ENCODE data around the gene CCNH. TPM values are rescaled to one million over a fixed set of nuclear protein-coding genes. Genes with fewer than 3 reads are reported as not detected.
A peak's percentile ranks its signal among the peaks of the same experiment; 100 is the strongest.

CCNH gene
- total RNA-seq, 1 experiment from 2014 or later = 163 TPM

DNA sequence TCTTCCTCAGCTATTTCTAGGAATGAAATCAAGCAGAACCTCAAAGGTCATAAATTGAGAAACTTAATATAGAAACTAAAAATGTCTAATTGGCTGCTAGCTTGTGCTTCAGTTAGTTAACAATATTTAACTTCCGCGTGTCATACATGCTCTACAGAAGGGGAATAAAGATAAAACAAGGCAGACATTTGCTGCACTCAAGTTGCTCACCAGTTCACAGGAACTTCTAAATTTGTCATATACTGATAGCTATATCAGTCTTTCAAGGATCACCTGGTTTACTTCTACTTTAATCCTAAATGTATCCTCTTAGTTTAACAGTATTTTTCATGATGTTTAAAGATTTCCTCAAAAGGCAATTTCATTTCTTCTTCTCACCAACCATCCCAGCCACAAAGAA, 8.4 kb downstream of the CCNH start:
- no peak for DNase-seq (ENCODE audit: extremely low read depth, low read depth)

GRCh38 chr5:87403899-87404298, 8.8 kb downstream of the CCNH start:
- no peak for DNase-seq (ENCODE audit: extremely low read depth, low read depth)

DNA sequence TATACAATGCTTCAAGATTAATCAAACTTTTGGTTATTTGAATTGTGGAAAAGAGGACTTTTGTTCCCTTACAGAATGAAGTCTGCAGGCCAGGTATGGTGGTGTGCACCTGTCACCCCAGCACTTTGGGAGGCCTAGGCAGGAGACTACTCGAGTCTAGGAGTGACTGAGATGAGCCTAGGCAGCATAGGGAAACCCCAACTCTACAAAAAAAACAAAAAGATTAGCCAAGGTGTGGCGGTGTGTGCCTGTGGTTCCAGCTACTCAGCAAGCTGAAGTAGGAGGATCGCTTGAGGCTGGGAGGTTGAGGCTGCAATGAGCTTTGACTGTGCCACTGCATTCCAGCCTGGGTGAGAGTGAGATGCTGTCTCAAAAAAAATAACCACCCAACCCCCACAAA, 9.3 kb downstream of the CCNH start:
- DNase-seq (ENCODE audit: extremely low read depth, low read depth) = no peak

DNA sequence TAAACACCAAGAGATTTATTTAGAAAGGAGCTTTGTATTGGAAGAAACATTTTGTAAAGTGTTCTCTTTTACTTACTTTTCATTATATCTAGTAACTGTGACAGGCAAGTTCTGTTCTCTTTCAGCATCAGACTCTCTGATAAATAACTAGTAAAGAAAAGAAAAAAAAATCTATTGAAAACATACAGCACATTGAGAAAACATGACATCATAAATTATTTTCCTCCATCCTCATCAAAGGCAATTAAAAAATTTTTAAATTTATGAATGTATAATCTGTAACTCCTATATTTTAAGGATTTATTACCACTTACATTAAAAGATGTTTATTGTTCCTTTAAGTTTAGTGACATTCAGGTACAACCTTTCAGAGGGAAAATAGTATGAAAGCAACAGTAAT, 11.1 kb downstream of the CCNH start:
- DNase-seq (ENCODE audit: extremely low read depth, low read depth) = no peak

GRCh38 chr5:87400305-87400899, 12.3 kb downstream of the CCNH start:
- DNase-seq (ENCODE audit: extremely low read depth, low read depth) = peak; percentile 36

DNA sequence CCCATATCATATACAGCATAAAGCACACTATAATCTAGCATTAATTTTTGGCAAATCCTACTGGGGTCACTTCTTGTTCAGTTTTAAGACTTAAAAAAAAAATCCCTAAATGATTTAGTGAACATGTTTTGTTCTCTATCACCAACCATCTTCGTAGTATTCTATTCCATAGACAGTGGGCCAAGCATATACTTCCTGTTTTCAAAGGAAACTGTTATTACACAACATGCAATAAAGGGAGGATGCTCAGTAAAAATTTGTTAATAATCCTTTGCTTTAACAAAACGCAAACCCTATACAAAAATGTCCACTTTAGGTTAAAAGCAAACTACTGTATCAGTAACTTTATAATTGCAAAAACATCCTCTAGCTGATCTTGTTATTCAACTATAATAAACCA, 13.0 kb downstream of the CCNH start:
- DNase-seq (ENCODE audit: extremely low read depth, low read depth) = no peak

GRCh38 chr5:87398981-87399614, 13.6 kb downstream of the CCNH start:
- no peak for DNase-seq (ENCODE audit: extremely low read depth, low read depth)

GRCh38 chr5:87394411-87395165, 18.1 kb downstream of the CCNH start:
- DNase-seq (ENCODE audit: extremely low read depth, low read depth) = no peak

GRCh38 chr5:87393331-87393730, 19.4 kb downstream of the CCNH start:
- peak; percentile 11 for DNase-seq (ENCODE audit: extremely low read depth, low read depth)

DNA sequence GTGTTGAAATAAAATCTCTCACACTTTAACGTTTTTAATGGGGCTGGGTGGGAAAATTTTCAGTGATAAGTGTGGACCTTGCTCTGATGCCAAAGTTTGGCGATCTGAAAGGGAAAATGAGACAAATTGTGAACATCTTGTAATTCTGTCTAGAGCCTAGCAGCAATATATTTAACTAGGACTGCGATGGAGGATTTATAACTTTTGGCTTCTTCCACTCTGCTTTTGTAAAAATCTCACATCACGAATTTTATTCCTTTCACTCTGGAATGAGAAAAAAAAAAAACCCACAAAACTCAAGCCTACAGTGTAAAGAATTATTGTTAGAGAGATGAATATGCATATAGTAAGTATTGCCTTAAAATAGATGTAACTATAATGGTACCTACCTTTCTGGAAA, 19.9 kb downstream of the CCNH start:
- no peak for DNase-seq (ENCODE audit: extremely low read depth, low read depth)

DNA sequence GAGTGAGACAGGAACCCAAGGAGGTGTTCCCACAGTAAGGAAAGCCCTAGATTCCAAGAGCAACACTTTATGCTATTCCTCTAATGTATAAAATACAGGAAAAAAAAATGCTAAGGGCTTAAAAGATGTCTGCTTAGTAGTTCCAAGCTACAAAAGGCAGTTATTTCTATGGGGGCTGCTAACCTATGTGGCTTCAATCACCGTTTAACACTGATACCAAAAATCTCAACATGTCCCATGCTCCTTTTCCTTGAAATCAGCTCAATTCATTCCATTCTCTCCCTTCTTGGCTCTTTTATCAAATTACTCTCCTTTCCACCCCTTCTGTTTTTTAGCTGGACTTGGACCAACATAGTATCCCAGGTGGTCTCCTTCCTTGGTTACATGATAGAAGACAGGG, 20.6 kb downstream of the CCNH start:
- DNase-seq (ENCODE audit: extremely low read depth, low read depth) = no peak

DNA sequence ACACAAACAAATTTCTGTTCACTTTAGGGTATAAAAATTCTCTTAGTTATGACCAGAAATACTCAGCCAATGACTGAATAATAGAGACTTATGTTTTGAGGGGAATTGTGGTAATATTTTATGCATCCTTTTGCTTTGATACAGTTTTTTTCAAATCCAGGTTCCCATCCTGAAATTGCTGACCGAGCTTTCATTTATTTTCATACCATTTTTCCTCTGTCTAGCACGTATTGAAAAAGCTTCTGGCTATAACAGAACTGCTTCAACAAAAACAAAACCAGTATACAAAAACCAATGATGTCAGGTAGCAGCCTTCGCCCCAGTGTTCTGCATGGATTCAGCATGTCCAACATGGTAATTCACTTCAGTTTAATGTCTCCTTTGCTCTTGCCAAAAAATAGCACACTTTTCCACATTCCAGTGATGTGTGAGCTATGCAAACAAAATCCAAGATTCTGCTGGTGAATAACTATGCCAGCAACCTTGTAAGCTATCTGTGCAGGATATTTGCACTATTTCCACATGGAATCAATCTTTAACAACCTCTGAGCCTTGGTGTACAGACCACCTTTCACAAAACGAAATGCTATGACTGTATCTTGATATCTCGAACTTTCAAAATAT, 22.0 kb downstream of the CCNH start:
- no peak for DNase-seq (ENCODE audit: extremely low read depth, low read depth)

GRCh38 chr5:87390075-87390474, 22.7 kb downstream of the CCNH start:
- no peak for DNase-seq (ENCODE audit: extremely low read depth, low read depth)

DNA sequence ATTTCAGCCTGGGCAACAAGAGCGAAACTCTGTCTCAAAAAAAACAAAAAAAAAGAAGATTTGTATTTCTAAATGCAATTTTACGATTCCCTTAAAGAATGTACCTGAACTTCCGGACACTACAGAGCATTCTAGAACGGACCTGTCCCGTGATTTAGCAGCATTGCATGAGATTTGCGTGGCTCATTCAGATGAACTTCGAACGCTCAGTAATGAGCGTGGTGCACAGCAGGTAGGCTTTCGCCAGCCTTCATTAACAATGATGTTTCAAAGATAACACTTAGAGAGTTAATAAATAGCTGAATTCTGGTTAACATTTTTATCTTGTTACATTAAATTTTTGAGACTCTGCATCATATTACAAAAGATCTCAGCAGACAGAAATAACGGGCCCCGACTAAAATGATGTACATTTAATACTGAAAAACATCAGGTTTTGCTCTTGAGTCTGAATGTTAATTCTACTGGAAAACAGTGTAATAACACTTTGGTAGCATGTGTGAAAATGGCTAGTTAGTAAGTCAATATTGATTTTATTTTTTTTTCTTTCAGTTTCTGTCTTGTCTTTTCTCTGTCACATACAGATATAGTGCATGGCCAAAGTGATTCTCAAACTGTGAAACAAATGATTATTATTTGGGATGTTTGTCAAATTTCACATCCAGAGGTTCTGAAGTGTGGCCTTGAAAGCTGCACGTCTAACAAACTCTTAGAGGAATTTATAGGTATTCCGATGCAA, 23.3 kb downstream of the CCNH start:
- no peak for DNase-seq (ENCODE audit: extremely low read depth, low read depth)

DNA sequence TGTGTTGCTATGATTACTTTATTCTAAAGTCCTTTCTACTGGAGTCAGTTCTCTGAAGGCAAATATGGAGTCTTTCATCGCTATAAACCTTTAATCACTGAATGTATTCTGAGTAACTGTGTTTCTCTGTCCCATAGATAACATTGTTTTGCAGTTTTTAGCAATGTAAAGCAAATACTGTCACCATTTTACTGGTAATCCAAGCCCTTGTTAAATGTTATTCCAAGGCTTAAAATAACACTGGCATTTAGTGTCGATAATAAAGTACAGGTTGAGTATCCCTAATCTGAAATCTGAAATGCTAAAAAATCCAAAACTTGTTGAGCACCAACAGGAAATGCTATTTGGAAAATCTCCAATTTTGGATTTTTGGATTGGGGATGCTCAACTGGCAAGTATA, 24.6 kb downstream of the CCNH start:
- no peak for DNase-seq (ENCODE audit: extremely low read depth, low read depth)

DNA sequence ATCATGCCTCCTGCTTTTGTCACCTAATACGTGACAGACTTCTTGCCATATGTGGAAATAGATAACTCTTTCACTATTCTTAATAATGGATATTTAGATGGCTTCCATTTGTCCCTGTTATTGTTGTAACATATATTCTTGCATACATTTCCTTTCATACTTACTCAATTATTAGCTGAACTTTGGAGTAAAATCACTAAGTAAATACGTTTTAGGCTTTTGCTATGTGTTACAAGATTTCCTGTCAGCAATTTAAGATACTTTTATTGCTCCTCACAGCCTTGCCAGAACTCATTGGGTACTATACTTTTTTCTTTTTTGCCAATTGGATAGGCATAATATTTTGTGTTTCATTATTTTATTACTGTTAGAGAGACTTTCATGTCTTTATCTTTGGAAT, 26.9 kb downstream of the CCNH start:
- DNase-seq (ENCODE audit: extremely low read depth, low read depth) = no peak

DNA sequence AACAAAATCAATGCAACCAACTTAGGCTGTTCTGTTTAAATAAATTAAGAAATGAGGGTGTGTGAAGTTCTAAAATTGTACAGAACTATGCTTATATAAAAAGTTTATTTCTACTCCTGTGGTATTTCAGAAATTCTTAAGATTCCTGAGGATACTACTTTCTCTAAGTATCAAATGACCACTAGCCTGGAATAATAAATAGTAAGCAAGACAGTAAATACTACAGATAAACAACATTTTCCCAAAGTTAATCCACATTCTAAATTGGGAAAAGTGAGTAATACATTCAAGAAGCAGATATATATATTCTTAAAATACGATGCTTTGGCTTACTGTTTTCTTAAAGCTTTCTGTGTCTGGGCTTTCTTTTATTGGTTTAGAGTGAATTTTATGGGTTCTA, 29.5 kb downstream of the CCNH start:
- DNase-seq (ENCODE audit: extremely low read depth, low read depth) = no peak

DNA sequence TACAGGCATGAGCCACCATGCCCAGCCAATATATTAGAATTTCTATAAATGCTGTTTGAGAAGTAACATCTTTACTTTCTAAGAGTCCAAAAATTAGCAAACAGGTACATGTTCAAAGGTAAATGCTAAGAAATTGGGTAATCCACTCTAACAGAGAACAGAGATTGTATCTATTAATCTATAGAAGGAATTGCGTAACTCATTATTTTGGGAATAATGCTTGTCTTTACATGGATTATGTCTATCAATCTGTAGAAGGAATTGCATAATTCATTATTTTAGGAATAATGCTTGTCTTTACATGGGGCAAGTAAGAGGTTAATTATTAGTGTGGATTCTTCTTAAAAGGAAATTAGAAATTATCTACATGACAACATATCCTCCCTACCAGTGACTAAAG, 30.5 kb downstream of the CCNH start:
- no peak for DNase-seq (ENCODE audit: extremely low read depth, low read depth)

DNA sequence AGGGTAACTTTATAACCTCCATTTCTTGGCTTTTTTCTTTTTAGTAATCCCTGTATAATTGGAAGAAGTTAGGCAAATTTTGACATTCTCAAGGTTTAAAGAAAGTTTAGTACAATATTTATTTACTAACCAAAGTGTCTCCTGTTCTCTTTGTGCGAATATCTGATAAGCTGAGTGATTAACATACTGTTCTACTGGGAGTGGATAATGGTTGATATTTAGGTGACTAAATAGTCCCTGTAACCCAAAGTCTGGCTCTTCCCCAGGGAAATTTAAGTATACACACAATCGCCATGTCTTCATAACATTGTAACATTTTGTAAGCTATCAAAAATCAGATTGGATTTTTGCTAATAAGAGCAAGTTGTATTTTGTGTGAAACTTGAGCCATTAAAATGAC, 40.0 kb downstream of the CCNH start:
- no peak for DNase-seq (ENCODE audit: extremely low read depth, low read depth)

GRCh38 chr5:87369431-87369830, 43.3 kb downstream of the CCNH start:
- no peak for DNase-seq (ENCODE audit: extremely low read depth, low read depth)

DNA sequence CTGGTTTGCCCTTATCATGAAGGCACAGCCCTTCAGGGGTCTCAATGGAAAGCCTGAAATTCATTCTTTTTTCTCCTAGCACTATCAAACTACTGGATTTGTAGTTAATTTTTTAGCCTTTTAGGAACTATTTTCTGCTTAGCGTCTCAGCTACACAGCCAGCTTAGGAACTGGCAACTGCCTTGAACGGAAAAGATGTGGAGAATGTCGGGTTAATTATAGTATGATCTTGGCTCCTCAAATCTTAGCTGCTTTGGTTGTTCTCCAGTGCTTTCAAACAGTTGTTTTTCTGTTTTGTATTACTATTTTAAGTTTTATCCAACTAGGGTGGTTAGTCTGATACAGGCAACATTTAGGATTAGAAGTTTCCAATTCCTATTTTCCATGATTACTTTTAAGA, 44.1 kb downstream of the CCNH start:
- DNase-seq (ENCODE audit: extremely low read depth, low read depth) = no peak

All from NCI-H460 (cell line).